PFSK-1 (cell line): ENCODE results near the gene LYZL4.

ENCODE experiments used
- FOXP2 ChIP-seq: optimal IDR thresholded peaks from 2 replicates; pipeline ENCODE3; 2011; ENCODE audit warnings: borderline replicate concordance, control low read depth, inconsistent platforms; ENCODE audit not compliant: insufficient read depth; ENCODE audit errors: extremely low read length, extremely low read depth
- POLR2AphosphoS5 ChIP-seq: IDR thresholded peaks from 2 replicates; pipeline ENCODE4 v1.6.1; 2012; ENCODE audit warnings: low read depth, mild to moderate bottlenecking, control low read depth, low read length, moderate library complexity
- SIN3A ChIP-seq: IDR thresholded peaks from 2 replicates; pipeline ENCODE4 v1.6.1; 2012; ENCODE audit warnings: mild to moderate bottlenecking, low read length, moderate library complexity, borderline replicate concordance; ENCODE audit not compliant: insufficient read depth
- TAF1 ChIP-seq: IDR thresholded peaks from 2 replicates; pipeline ENCODE4 v1.6.1; 2012; ENCODE audit warnings: low read length, control low read depth, borderline replicate concordance; ENCODE audit not compliant: insufficient read depth
- TF ChIP-seq, protein P1 (sequence below), 2 experiments: IDR thresholded peaks; 2 replicates each; pipeline versions ENCODE4 v1.6.1 to v1.8.0; 2011 to 2012; ENCODE audit warnings: low read depth in 2 of 2, low read length in 2 of 2, control low read depth in 1 of 2, inconsistent platforms in 1 of 2, mild to moderate bottlenecking in 1 of 2, moderate library complexity in 1 of 2; ENCODE audit not compliant: insufficient read depth in 1 of 2

LYZL4 gene

DNA sequence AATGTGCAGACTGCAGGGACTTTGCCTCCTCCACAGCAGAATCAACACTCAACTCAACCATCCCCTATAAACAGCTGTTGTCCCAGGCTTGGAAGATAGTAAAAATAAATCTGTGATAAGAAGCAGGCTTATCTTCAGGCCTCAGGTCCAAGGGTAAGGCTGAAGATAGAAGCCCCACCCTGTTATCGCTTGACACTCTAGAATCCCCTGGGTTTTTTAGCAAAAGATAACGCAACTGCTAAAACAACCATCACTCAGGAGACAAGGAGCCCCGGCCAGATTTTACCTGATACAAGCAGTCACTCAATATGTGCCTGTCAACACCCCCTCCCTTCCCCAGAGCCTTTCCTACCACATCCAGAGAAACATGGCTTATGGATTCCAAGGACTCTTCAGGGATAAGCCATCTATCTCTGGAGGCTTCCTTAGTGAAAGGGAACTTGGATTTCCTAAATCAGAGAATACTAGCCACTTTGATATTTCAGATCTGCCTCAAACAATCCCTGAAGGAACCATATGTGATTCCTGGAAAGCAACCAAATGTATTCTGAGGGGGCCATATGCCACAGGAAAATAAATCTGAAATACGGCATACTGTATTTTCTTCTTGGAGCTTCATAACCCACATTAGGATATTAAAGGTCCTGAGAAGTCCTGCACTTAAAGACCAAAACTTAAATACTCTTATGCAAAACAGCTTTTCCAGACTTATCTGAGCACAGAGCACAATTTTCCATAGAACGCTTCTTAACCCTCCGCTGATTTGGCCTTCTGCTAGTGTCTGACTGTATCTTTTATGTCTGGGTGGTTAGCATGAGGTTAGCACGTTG is 60.4 kb downstream of the LYZL4 start:
- TF ChIP-seq POLR2AphosphoS5 (no peak), FOXP2 (no peak), TAF1 (no peak), SIN3A (no peak)
- TF ChIP-seq, protein P1, sequence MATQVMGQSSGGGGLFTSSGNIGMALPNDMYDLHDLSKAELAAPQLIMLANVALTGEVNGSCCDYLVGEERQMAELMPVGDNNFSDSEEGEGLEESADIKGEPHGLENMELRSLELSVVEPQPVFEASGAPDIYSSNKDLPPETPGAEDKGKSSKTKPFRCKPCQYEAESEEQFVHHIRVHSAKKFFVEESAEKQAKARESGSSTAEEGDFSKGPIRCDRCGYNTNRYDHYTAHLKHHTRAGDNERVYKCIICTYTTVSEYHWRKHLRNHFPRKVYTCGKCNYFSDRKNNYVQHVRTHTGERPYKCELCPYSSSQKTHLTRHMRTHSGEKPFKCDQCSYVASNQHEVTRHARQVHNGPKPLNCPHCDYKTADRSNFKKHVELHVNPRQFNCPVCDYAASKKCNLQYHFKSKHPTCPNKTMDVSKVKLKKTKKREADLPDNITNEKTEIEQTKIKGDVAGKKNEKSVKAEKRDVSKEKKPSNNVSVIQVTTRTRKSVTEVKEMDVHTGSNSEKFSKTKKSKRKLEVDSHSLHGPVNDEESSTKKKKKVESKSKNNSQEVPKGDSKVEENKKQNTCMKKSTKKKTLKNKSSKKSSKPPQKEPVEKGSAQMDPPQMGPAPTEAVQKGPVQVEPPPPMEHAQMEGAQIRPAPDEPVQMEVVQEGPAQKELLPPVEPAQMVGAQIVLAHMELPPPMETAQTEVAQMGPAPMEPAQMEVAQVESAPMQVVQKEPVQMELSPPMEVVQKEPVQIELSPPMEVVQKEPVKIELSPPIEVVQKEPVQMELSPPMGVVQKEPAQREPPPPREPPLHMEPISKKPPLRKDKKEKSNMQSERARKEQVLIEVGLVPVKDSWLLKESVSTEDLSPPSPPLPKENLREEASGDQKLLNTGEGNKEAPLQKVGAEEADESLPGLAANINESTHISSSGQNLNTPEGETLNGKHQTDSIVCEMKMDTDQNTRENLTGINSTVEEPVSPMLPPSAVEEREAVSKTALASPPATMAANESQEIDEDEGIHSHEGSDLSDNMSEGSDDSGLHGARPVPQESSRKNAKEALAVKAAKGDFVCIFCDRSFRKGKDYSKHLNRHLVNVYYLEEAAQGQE (IDR thresholded peaks at IDR 0.05; ENCODE audit: insufficient read depth in 1 of 2, low read depth in 2 of 2, low read length in 2 of 2), result no peak

DNA sequence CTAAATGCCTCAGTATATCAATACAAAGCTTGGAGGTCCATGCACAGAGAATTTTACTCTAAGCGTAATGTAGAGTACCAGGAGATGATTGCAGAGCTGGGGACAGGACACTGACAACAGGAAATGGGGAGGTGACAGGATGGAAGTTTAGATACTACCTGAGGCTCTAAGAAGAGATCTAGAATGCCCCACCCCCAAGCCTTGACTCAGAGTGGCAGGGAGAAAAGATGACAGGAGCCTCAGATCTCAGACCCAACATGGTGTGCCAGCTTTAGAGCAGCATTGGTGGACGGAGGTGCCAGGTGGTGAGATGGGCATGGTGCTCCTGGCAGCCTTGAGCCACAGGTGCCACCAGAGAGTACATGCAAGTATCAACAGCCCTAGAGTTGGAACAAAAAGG is 62.5 kb downstream of the LYZL4 start:
- TF ChIP-seq POLR2AphosphoS5, result no peak
- no peak for TF ChIP-seq FOXP2
- TF ChIP-seq, protein P1 (IDR thresholded peaks at IDR 0.05; ENCODE audit: insufficient read depth in 1 of 2, low read depth in 2 of 2, low read length in 2 of 2), result no peak
- no peak for TF ChIP-seq SIN3A
